Measurements from ENCODE around the gene E2F3. TPM values are rescaled to one million over a fixed set of nuclear protein-coding genes. Genes with fewer than 3 reads are reported as not detected.

Gene E2F3
- total RNA-seq, result 5.8 TPM

DNA sequence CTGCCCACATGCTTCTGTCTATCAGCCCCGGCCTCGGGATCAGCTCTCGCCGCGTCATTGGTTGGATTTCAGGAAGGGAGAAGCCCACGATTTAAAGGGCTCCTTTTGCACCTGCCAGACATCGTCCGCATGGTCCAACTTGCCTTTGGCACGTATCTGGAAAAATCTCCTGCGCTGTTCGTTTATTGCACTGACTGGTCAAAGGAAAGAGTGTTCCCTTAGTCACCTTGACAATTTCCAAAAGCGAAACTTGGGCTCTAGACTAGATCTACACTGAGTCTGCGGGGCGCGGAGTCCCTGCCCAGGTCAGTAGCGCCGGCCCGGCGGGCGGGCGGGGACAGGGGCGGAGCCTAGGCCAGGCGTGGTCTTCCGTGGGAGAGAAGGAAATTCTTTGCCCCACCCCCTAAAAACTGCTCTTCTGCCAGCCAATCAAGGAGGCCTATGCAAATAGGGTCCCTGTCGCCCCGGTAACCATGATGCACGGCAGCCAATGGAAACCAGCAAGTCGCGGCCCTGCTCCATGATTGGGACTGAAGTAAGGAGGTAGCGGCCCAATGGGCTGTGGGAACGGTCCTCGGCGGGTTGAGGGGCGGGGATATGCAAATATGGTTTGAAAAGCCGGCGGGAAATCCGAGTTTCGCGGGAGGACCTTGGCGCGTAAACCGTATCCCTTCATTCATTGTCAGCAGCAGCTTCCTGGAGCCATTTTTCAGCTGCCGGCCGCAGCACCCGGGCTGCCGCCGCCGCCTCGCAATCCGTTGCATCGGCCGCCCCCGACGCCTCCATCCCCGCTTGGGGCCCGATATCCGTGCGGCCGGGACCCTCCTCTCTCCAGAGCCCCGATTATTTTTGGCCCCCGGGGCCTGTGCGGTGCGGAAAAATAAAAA lies at the start of gene E2F3:
TSS of gene E2F3 (plus strand) at position 675 of the 887 bp plus-strand sequence. CDS start 354 bp downstream, outside the sequence.

DNA sequence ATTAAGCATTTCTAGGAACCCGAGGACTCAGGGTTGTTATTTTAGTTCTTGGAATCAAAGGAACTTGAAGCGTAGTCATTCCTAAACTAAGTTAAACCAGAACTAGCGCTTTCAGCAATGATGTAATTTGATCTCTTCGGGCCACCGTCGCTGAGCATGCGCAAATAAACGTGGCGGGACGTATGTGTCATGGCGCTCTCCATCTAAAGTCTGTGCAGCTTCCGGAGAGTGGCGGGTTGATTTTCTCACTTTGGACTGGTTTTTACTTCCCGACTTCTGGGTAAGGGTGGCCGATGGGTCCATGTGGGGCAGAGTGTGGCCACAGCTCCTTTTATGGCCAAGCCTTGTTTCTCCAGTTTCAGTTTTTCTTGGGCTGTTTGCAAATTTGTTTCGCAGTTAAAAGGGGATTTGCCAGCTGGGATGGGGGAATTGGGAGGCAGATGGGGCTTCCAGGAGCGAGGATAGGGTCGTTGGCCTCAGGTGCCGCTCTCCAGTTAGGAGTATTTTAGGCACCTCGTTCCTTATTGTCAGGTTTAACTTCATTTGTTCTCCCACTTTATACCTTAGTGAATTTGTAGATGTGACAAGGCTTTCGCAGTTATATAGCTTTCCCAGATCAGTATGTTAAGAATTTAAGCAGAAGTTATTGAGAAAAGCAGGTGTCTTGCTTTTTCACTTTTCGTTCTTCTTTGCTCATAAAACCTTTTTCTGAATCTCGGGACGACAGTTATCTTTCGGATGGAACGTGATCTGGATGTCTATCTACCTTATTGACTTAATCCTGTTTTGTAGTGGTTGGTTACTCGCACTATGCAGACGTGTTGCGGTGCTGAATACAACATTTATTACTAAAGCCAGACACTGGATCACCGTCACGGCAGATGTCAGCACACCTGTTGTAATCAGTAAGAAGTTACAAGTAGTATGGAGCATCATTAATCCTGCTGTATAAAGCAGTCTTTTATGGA lies 132.9 kb downstream of the E2F3 start, which contains the start of gene CDKAL1:
TSS of gene CDKAL1 (plus strand) at position 163 of the 968 bp plus-strand sequence. CDS start 11,894 bp downstream, outside the sequence.

Other genes starting within 250 kb of the E2F3 start
- 16.5 TPM for gene MBOAT1, start 189.4 kb upstream of the E2F3 start, total RNA-seq
- 40.7 TPM for gene CDKAL1, start 132.6 kb downstream of the E2F3 start, total RNA-seq

All from camera-type eye (tissue), 1 donor.